GM10266 (cell line): ENCODE data around the gene RNFT2.

ENCODE experiments used
- DNase-seq: peaks from one replicate; pipeline ENCODE4 v3.0.0; 2012; ENCODE audit errors: extremely low spot score
- TF ChIP-seq, protein P1 (sequence below): IDR thresholded peaks from 2 replicates; pipeline ENCODE4 v1.5.1; 2012; ENCODE audit warnings: mild to moderate bottlenecking, low read depth; ENCODE audit not compliant: control insufficient read depth, insufficient read depth; ENCODE audit errors: missing control alignments

Gene RNFT2

GRCh38 chr12:116693286-116694227 is 44.6 kb upstream of the RNFT2 start:
- no peak for DNase-seq
- TF ChIP-seq, protein P1, sequence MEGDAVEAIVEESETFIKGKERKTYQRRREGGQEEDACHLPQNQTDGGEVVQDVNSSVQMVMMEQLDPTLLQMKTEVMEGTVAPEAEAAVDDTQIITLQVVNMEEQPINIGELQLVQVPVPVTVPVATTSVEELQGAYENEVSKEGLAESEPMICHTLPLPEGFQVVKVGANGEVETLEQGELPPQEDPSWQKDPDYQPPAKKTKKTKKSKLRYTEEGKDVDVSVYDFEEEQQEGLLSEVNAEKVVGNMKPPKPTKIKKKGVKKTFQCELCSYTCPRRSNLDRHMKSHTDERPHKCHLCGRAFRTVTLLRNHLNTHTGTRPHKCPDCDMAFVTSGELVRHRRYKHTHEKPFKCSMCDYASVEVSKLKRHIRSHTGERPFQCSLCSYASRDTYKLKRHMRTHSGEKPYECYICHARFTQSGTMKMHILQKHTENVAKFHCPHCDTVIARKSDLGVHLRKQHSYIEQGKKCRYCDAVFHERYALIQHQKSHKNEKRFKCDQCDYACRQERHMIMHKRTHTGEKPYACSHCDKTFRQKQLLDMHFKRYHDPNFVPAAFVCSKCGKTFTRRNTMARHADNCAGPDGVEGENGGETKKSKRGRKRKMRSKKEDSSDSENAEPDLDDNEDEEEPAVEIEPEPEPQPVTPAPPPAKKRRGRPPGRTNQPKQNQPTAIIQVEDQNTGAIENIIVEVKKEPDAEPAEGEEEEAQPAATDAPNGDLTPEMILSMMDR: no peak

GRCh38 chr12:116694653-116695463 is 43.3 kb upstream of the RNFT2 start:
- DNase-seq: no peak
- TF ChIP-seq, protein P1: no peak

DNA sequence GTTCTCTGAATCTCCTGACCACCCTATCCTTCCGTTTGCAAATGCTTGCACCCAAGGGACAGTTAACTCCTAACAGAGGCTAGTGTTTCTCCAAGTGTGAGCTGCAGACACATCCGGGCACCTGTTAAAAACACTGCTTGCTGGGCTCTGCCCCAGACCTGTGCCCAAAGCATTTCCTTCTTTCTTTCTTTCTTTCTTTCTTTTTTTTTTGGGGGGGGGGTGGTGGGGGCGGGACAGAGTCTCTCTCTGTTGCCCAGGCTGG is 42.7 kb upstream of the RNFT2 start:
- DNase-seq: no peak

GRCh38 chr12:116697305-116697704 is 40.8 kb upstream of the RNFT2 start:
- DNase-seq: peak; percentile 48

More for the DNA sequence above, 42.7 kb upstream of the RNFT2 start:
- TF ChIP-seq, protein P1: no peak

GRCh38 chr12:116697716-116698115 is 40.4 kb upstream of the RNFT2 start:
- TF ChIP-seq, protein P1: no peak
- no peak for DNase-seq

More at GRCh38 chr12:116697305-116697704, 40.8 kb upstream of the RNFT2 start:
- TF ChIP-seq, protein P1: peak; percentile 57

GRCh38 chr12:116698116-116698515 is 40.0 kb upstream of the RNFT2 start:
- no peak for DNase-seq
- TF ChIP-seq, protein P1: no peak
